HepG2 (cell line): ENCODE results near the gene DHX16. TPM values are rescaled to one million over a fixed set of nuclear protein-coding genes. Genes with fewer than 3 reads are reported as not detected.
A peak's percentile ranks its signal among the peaks of the same experiment; 100 is the strongest.

Experiments used
- ATAD3A ChIP-seq: sonication (generic); formaldehyde crosslinking; IDR thresholded peaks from 2 replicates; pipeline ENCODE4 v1.4.0; 2020; ENCODE audit warnings: missing genetic modification reagents
- EP300 ChIP-seq, 3 experiments: sonication (generic) in 1 of 3; formaldehyde crosslinking in 1 of 3; IDR thresholded peaks; 2 replicates each; pipeline versions ENCODE4 v1.5.1 to v1.6.1; 2011 to 2020; ENCODE audit warnings: low read depth in 2 of 3, low read length in 2 of 3, borderline replicate concordance in 1 of 3, improper control_type of control experiment in 1 of 3, mild to moderate bottlenecking in 1 of 3, missing genetic modification reagents in 1 of 3, moderate library complexity in 1 of 3
- FOXA3 ChIP-seq: IDR thresholded peaks from 2 replicates; pipeline ENCODE4 v1.6.1; 2016; ENCODE audit warnings: missing genetic modification reagents, missing compliant biosample characterization
- NCOR1 ChIP-seq: fragments of 200-600 bp; sonication (generic); IDR thresholded peaks from 2 replicates; pipeline ENCODE4 v1.7.0; 2017; ENCODE audit warnings: antibody characterized with exemption, low read length, borderline replicate concordance
- NFE2L1 ChIP-seq: sonication (generic); formaldehyde crosslinking; IDR thresholded peaks from 2 replicates; pipeline ENCODE4 v1.4.0; 2020; ENCODE audit warnings: missing genetic modification reagents, mild to moderate bottlenecking, borderline replicate concordance
- NR2F1 ChIP-seq, 2 experiments: fragments of 450-650 bp in 1 of 2; formaldehyde crosslinking in 1 of 2; IDR thresholded peaks; 2 replicates each; pipeline versions ENCODE4 v1.5.0 to v1.6.1; 2016 to 2020; ENCODE audit warnings: mild to moderate bottlenecking in 1 of 2, missing compliant biosample characterization in 1 of 2, missing genetic modification reagents in 1 of 2, moderate library complexity in 1 of 2
- STAT6 ChIP-seq: sonication (generic); formaldehyde crosslinking; IDR thresholded peaks from 2 replicates; pipeline ENCODE4 v1.4.0; 2020; ENCODE audit warnings: missing genetic modification reagents, mild to moderate bottlenecking, borderline replicate concordance
- TGIF2 ChIP-seq: IDR thresholded peaks from 2 replicates; pipeline ENCODE4 v1.6.1; 2016; ENCODE audit warnings: control low read depth, missing compliant biosample characterization
- WIZ ChIP-seq: sonication (generic); formaldehyde crosslinking; IDR thresholded peaks from 2 replicates; pipeline ENCODE4 v1.5.1; 2020; ENCODE audit warnings: mild to moderate bottlenecking, missing genetic modification reagents
- ZBTB3 ChIP-seq: sonication (generic); formaldehyde crosslinking; IDR thresholded peaks from 2 replicates; pipeline ENCODE4 v1.4.0; 2020; ENCODE audit warnings: low read depth, mild to moderate bottlenecking, moderate library complexity, missing genetic modification reagents, borderline replicate concordance
- ZBTB39 ChIP-seq: sonication (generic); formaldehyde crosslinking; IDR thresholded peaks from 2 replicates; pipeline ENCODE4 v1.5.0; 2020; ENCODE audit warnings: missing genetic modification reagents
- ZNF253 ChIP-seq: sonication (generic); formaldehyde crosslinking; IDR thresholded peaks from 2 replicates; pipeline ENCODE4 v1.8.0; 2022; ENCODE audit warnings: mild to moderate bottlenecking, missing genetic modification reagents, borderline replicate concordance
- ZNF274 ChIP-seq: sonication (generic); formaldehyde crosslinking; IDR thresholded peaks from 2 replicates; pipeline ENCODE4 v1.5.1; 2020; ENCODE audit warnings: mild to moderate bottlenecking, missing genetic modification reagents
- ZNF326 ChIP-seq: sonication (generic); formaldehyde crosslinking; IDR thresholded peaks from 2 replicates; pipeline ENCODE4 v1.4.0; 2020; ENCODE audit warnings: missing genetic modification reagents, borderline replicate concordance
- ZNF556 ChIP-seq: sonication (generic); formaldehyde crosslinking; IDR thresholded peaks from 2 replicates; pipeline ENCODE4 v1.4.0; 2020; ENCODE audit warnings: mild to moderate bottlenecking, missing genetic modification reagents, borderline replicate concordance
- ZNF629 ChIP-seq: sonication (generic); formaldehyde crosslinking; conservative IDR thresholded peaks from 2 replicates; pipeline ENCODE4 v1.5.0; 2020; ENCODE audit warnings: missing genetic modification reagents
- ZNF75D ChIP-seq: sonication (generic); formaldehyde crosslinking; IDR thresholded peaks from 2 replicates; pipeline ENCODE4 v1.8.1; 2023; ENCODE audit warnings: missing genetic modification reagents, mild to moderate bottlenecking, borderline replicate concordance
- polyA plus RNA-seq, 8 experiments: library from polyadenylated mRNA; depleted of rRNA in 3 of 8; stranded (reverse) in 7 of 8; unstranded in 1 of 8; fragments of >200 nt; fragmentation: Illumina TruSeq in 4 of 8; extraction: Trizol in 4 of 8; gene quantifications; 2 replicates each; pipeline versions ENCODE4 v1.2.1 to v1.2.3, GENCODE V29; 2011 to 2016; ENCODE audit warnings: low read depth in 4 of 8, missing spikeins in 1 of 8, mixed read lengths in 1 of 8; ENCODE audit not compliant: insufficient read depth in 1 of 8
- total RNA-seq, 5 experiments: library from RNA; depleted of rRNA; stranded (reverse); fragments of >200 nt; fragmentation: Illumina TruSeq; extraction: Trizol; gene quantifications; 2 replicates each; pipeline ENCODE4 v1.2.3, GENCODE V29; 2016; ENCODE audit warnings: low read depth in 1 of 5
- TF ChIP-seq, protein P1 (sequence below): sonication (generic); formaldehyde crosslinking; IDR thresholded peaks from 2 replicates; pipeline ENCODE4 v1.4.0; 2020; ENCODE audit warnings: mild to moderate bottlenecking, low read depth, missing genetic modification reagents

Gene DHX16
- total and polyA plus RNA-seq, 2 of the 13 experiments (the other 11 are each of a cell fraction or from before 2014, with no cell fraction given) = 57.0 to 58.5 TPM

GRCh38 chr6:30616811-30617564 is 55.8 kb downstream of the DHX16 start, which contains the start of gene PPP1R10 (continued):
- TF ChIP-seq ZBTB39 (CRISPR knock-in tag) = no peak
- no peak for TF ChIP-seq ZNF274
- TF ChIP-seq FOXA3 (CRISPR knock-in tag) = peak; percentile 24; the same call in 1 of the 2 replicates
- no peak for TF ChIP-seq ATAD3A (CRISPR knock-in tag)
- TF ChIP-seq NFE2L1 (CRISPR knock-in tag) = no peak
- no peak for TF ChIP-seq ZNF75D (CRISPR knock-in tag)
- no peak; a peak in 1 of 4 replicates for TF ChIP-seq EP300 (IDR thresholded peaks at IDR 0.05; ENCODE audit: low read depth in 2 of 2, low read length in 2 of 2)
- TF ChIP-seq EP300 (CRISPR knock-in tag; IDR thresholded peaks at IDR 0.05; ENCODE audit: borderline replicate concordance) = no peak
- TF ChIP-seq ZNF326 = no peak
- TF ChIP-seq WIZ = peak; percentile 79; the same call in 1 of the 2 replicates
- no peak; the same call in 1 of the 2 replicates for TF ChIP-seq STAT6 (CRISPR knock-in tag)
- TF ChIP-seq ZNF629 = 0 out of 2 replicates have a peak, but pooled peaks have one; percentile 34
- 0 out of 2 replicates have a peak, but pooled peaks have one; percentile 56 for TF ChIP-seq ZNF253 (CRISPR knock-in tag)
- no peak for TF ChIP-seq ZNF556 (CRISPR knock-in tag)
- TF ChIP-seq, protein P1, sequence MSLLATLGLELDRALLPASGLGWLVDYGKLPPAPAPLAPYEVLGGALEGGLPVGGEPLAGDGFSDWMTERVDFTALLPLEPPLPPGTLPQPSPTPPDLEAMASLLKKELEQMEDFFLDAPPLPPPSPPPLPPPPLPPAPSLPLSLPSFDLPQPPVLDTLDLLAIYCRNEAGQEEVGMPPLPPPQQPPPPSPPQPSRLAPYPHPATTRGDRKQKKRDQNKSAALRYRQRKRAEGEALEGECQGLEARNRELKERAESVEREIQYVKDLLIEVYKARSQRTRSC (CRISPR knock-in tag) = no peak
- peak; percentile 60; the same call in 1 of the 2 replicates for TF ChIP-seq NCOR1
- TF ChIP-seq ZBTB3 (CRISPR knock-in tag) = peak; percentile 85; the same call in 1 of the 2 replicates
- TF ChIP-seq TGIF2 (CRISPR knock-in tag) = peak; percentile 76; the same call in 1 of the 2 replicates
- peak in 1 of 2 experiments; percentile 53; a peak in 1 of 4 replicates for TF ChIP-seq NR2F1 (CRISPR knock-in tag; IDR thresholded peaks at IDR 0.05)
